T-cell (primary cell): ENCODE results near the gene C10orf53. TPM values are rescaled to one million over a fixed set of nuclear protein-coding genes. Genes with fewer than 3 reads are reported as not detected.

ENCODE experiments used
- ATAC-seq, 4 experiments: fragments of 200-7000 bp in 3 of 4; fragments of 150-1000 bp in 1 of 4; cut with Tn5 transposase; replicated peaks in 1 of 4; 1 replicate in 3 of 4; 2 replicates in 1 of 4; pipeline ENCODE4 v1.10.0; 2021; ENCODE audit warnings: moderate library complexity in 3 of 4, mild to moderate bottlenecking in 2 of 4, moderate number of reproducible peaks in 1 of 4
- CTCF ChIA-PET, 2 donors: fragments of 300-600 bp; sonication (Branson Sonifier 250); formaldehyde crosslinking; loops; one replicate each; lab custom pipeline; 2022; ENCODE audit warnings: antibody characterized with exemption in 2 of 2; lab: Charles Lee
- POLR2A ChIA-PET, 2 donors: fragments of 300-600 bp; sonication (Branson Sonifier 250); formaldehyde crosslinking; loops; one replicate each; lab custom pipeline; 2022; ENCODE audit warnings: antibody characterized with exemption in 2 of 2; lab: Charles Lee
- DNase-seq, 35 experiments: peaks; one replicate each; pipeline versions ENCODE4 v3.0.0 to v3.0.0-alpha.2; 2013 to 2023
- H3K27ac ChIP-seq: one replicate; pipeline ENCODE4 v1.5.1; 2013; ENCODE audit warnings: low read length
- H3K27me3 ChIP-seq, 2 experiments: replicated peaks in 1 of 2; 1 replicate in 1 of 2; 2 replicates in 1 of 2; pipeline versions ENCODE4 v1.6.1 to v1.7.0; 2013; ENCODE audit warnings: low read length in 1 of 2, mixed read lengths in 1 of 2; ENCODE audit not compliant: control insufficient read depth in 2 of 2, insufficient read depth in 2 of 2; ENCODE audit errors: extremely low read depth in 1 of 2
- H3K36me3 ChIP-seq, 2 donors: 1 replicate in 1 of 2; 2 replicates in 1 of 2; pipeline versions ENCODE4 v1.6.1 to v1.7.0; 2013; ENCODE audit warnings: low read length in 1 of 2; ENCODE audit not compliant: control insufficient read depth in 2 of 2, insufficient read depth in 1 of 2; ENCODE audit errors: extremely low read depth in 1 of 2
- H3K4me1 ChIP-seq, 2 experiments: 1 replicate in 1 of 2; 2 replicates in 1 of 2; pipeline versions ENCODE4 v1.6.1 to v1.7.0; 2013; ENCODE audit warnings: low read length in 2 of 2, mixed read lengths in 1 of 2; ENCODE audit not compliant: insufficient read depth in 2 of 2, control insufficient read depth in 1 of 2; ENCODE audit errors: extremely low read depth in 1 of 2
- H3K4me3 ChIP-seq, 2 donors: 1 replicate in 1 of 2; 2 replicates in 1 of 2; pipeline versions ENCODE4 v1.5.1 to v1.7.0; 2013; ENCODE audit warnings: mild to moderate bottlenecking in 2 of 2, low read length in 1 of 2, moderate library complexity in 1 of 2; ENCODE audit not compliant: control insufficient read depth in 1 of 2; ENCODE audit errors: extremely low read depth in 1 of 2
- H3K9me3 ChIP-seq: 2 replicates; pipeline ENCODE4 v1.7.0; 2013
- H3K27ac Mint-ChIP-seq, 2 donors: one replicate each; pipeline ENCODE4 v1.8.0; 2020 to 2021; ENCODE audit warnings: mild to moderate bottlenecking in 2 of 2, mixed read lengths in 2 of 2
- H3K27me3 Mint-ChIP-seq, 2 donors: one replicate each; pipeline ENCODE4 v1.8.0; 2021 to 2022; ENCODE audit warnings: mixed read lengths in 2 of 2
- H3K36me3 Mint-ChIP-seq: one replicate; pipeline ENCODE4 v1.8.0; 2021; ENCODE audit warnings: mixed read lengths
- H3K4me1 Mint-ChIP-seq, 3 donors: one replicate each; pipeline ENCODE4 v1.8.0; 2020 to 2022; ENCODE audit warnings: mixed read lengths in 3 of 3, mild to moderate bottlenecking in 1 of 3
- H3K4me3 Mint-ChIP-seq, 3 donors: one replicate each; pipeline ENCODE4 v1.8.0; 2020 to 2022; ENCODE audit warnings: mild to moderate bottlenecking in 3 of 3, mixed read lengths in 3 of 3, moderate library complexity in 3 of 3
- H3K9me3 Mint-ChIP-seq, 3 donors: one replicate each; pipeline ENCODE4 v1.8.0; 2020 to 2022; ENCODE audit warnings: mixed read lengths in 3 of 3
- WGBS: methylation state at CpG from one replicate; pipeline ENCODE4 v1.1.5; 2013; ENCODE audit warnings: missing lambda C conversion rate; ENCODE audit not compliant: insufficient coverage; 5-methylcytosine and 5-hydroxymethylcytosine counted together
- total RNA-seq, 35 experiments: library from RNA in 6 of 35; stranded (reverse) in 6 of 35; fragments of 120-200 nt in 1 of 35; gene quantifications; one replicate each; pipeline versions ENCODE4 v1.2.1 to v1.2.4 and lab custom pipeline; 2013 to 2026

The C10orf53 gene
- total RNA-seq, 5 donors from 2014 or later (not counting 1 experiment from before 2014, with no cell fraction given) = not detected

DNA sequence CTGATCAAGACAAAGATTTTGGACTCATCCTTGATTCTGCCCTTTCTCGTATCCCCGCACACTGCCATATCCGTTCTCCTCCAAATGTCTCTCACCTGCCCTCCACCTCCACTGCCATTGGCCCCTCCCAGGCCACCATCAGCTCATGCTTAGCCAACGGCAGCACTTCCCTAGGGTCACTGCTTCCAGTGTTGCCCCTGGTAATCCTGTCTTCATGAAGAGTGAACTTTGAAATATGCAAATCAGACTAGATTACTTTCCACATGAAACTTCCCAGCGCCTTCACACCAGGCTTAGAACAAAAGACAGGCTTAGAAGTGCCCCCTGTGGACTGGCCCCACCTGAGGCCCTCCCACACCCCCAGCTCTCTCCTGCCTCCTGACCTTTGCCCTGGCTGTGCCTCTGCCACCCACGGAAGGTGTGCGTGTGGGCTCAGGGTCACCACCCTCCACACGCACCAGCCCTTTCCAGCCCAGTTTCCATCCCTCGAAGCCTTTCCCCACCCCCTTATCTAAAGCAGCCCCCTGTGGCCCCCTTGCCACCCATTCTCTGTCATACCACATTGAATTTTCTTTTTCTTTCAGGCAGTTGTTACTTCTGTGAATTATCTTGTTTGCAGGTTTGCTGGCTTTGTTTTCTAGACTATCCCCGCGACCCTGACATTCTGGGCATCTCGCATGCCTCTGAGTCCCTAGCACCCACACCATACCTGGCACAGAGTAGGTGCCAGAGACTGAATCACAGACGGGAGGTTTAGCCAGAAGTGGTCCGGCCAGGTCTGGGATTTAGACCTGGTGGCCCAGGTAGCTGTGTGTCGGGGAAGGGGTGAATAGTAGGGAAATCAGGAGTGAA, 26.8 kb upstream of the C10orf53 start:
- WGBS = 83% methylated on average over 9 of the region's 15 CpGs
- Mint-ChIP-seq H3K27ac (no peak overlapping the region), H3K4me3 (no peak overlapping the region), H3K9me3 (peaks cover 0 to 6% (median 5%) of the 10 kb centered on the region in 3 donors), H3K4me1 (peaks cover 11 to 16% (median 14%) of the 10 kb centered on the region in 3 donors), H3K27me3 (peaks cover 16 to 21% of the 10 kb centered on the region in 2 donors), H3K36me3 (no peaks in the 10 kb centered on the region)
- Histone ChIP-seq H3K4me1 (peaks cover 0 to 10% of the 10 kb centered on the region in 2 experiments), H3K27me3 (peaks cover 0 to 45% of the 10 kb centered on the region in 2 experiments), H3K27ac (no peak overlapping the region), H3K4me3 (no peak overlapping the region), H3K9me3 (no peaks in the 10 kb centered on the region), H3K36me3 (no peaks in the 10 kb centered on the region)
- POLR2A ChIA-PET = no interaction called here
- CTCF ChIA-PET = interaction anchor here in 1 of 2 donors (0.6 kb wide), 1 partner anchor 134 kb away, joined by 3 read pairs; no protein-coding TSS in a partner anchor
- ATAC-seq = no peak
- no peak for DNase-seq

DNA sequence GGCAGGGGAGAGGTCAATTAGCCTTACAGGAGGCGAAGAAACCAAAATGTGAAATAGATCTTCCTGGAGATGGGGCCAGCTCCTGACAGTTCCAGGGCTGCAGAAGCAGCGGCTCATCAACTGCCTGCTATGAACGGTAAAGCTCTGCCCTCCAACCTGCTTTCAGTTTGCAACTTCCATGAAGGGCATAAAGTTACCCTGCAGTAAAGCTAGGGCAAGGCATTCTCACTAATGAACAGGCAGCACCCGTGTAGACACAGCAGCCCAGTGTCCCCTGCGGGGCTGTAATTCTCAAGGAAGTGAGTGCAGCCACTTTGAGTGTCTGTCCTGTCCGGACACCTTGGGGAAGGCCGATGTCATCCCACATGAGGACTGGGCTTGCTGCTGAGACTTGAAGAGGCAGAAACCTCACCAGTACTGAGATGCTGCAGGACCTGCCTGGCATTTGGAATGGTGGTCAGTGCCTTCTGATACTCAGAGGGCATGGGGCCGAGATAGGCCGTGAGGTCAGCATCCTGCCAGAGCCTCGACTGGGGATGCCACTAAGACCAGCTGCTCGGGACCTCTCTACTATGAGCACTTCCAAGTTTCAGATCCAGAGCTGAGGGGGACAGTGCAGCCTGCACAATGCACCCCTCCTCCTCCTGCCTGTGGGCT, 26.1 kb upstream of the C10orf53 start:
- ChIA-PET POLR2A (no interaction called here), CTCF (interaction anchor here in 1 of 2 donors (0.6 kb wide), 1 partner anchor 133 kb away, joined by 3 read pairs; no protein-coding TSS in a partner anchor)
- no peaks in the 10 kb centered on the region for H3K36me3 ChIP-seq
- DNase-seq (no peak), ATAC-seq (no peak)
- Mint-ChIP-seq H3K4me1 (peaks cover 11 to 16% (median 12%) of the 10 kb centered on the region in 3 donors), H3K27ac (no peak overlapping the region), H3K36me3 (no peaks in the 10 kb centered on the region), H3K4me3 (no peak overlapping the region), H3K9me3 (peaks cover 0 to 6% (median 5%) of the 10 kb centered on the region in 3 donors), H3K27me3 (peaks cover 16 to 19% of the 10 kb centered on the region in 2 donors)
- WGBS = 77% methylated on average over 10 of the region's 11 CpGs
- H3K9me3 ChIP-seq = no peaks in the 10 kb centered on the region
- peaks cover 0 to 10% of the 10 kb centered on the region in 2 experiments for H3K4me1 ChIP-seq
- peaks cover 0 to 41% of the 10 kb centered on the region in 2 experiments for H3K27me3 ChIP-seq
- no peak overlapping the region for H3K4me3 ChIP-seq
- H3K27ac ChIP-seq = no peak overlapping the region

DNA sequence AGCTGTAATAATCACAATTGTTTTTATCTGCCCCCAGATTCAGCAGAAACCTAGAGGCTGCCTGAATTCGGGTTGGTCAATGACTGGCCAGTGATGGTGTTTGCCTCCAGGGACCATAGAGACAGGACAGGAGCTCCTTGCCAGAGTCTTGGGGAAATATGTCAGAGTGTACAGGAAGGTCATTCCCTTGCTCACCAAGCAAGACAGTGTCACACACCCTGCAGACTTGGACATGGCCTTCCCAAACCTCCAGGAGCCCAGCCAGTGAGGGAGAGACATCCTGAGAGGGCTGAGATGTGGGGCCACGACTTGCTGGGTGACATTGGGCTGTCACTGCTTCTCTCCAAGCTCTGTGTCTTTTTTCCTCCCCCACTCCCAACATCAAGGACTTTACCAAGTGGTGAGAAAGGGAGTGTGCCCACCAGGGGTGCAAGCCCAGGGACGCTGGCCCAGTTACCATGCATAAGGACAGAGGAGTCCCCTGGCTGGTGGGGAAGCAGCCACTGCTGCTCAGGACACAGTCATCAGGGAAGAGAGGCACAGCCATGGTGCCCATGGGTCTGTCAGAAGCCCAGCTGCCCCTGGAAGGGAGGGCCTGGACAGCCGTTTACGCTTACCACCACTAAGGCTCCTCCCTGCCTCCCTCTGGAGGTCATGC, 25.3 kb upstream of the C10orf53 start:
- WGBS = 71% methylated on average over 1 of the region's 5 CpGs
- H3K9me3 Mint-ChIP-seq = peaks cover 6 to 11% (median 10%) of the 10 kb centered on the region in 3 donors

DNA sequence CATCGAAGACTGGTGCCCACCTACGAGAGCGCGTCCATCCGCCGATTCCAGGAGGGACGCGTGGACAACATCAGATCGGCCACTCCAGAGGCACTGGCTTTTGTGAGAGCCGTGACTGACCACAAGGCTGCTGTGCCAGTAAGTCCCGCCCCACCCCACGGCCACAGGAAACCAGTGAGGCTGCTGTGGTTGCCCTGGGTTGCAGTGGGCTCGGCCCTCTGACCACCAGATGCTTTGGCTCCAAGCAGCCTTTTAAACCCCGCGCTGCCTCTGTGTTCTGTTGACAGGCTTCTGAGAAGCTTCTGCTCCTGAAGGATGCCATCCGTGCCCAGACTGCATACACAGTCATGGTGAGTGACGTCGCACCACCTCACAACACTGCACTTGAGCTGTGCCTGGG, 24.4 kb upstream of the C10orf53 start:
- ChIA-PET CTCF (no interaction called here), POLR2A (no interaction called here)
- Histone ChIP-seq H3K4me1 (peaks cover 0 to under 1% of the 10 kb centered on the region in 2 experiments), H3K4me3 (no peak overlapping the region), H3K27ac (no peak overlapping the region), H3K27me3 (peaks cover 0 to 41% of the 10 kb centered on the region in 2 experiments), H3K9me3 (no peaks in the 10 kb centered on the region), H3K36me3 (no peaks in the 10 kb centered on the region)
- WGBS = 78% methylated on average over 18 of the region's 18 CpGs
- Mint-ChIP-seq H3K4me1 (peaks cover under 1 to 4% (median 2%) of the 10 kb centered on the region in 3 donors), H3K36me3 (no peaks in the 10 kb centered on the region), H3K27me3 (peaks cover 12 to 14% of the 10 kb centered on the region in 2 donors), H3K4me3 (no peak overlapping the region), H3K9me3 (peaks cover 13 to 17% (median 16%) of the 10 kb centered on the region in 3 donors), H3K27ac (no peak overlapping the region)
- DNase-seq (no peak), ATAC-seq (no peak)

More for the DNA sequence above, 25.3 kb upstream of the C10orf53 start:
- Mint-ChIP-seq H3K36me3 (no peaks in the 10 kb centered on the region), H3K4me3 (no peak overlapping the region), H3K4me1 (peaks cover 7 to 13% (median 8%) of the 10 kb centered on the region in 3 donors), H3K27ac (no peak overlapping the region), H3K27me3 (peaks cover 12 to 15% of the 10 kb centered on the region in 2 donors)
- ChIA-PET POLR2A (no interaction called here), CTCF (no interaction called here)
- no peak overlapping the region for H3K4me3 ChIP-seq
- no peaks in the 10 kb centered on the region for H3K36me3 ChIP-seq
- DNase-seq (no peak), ATAC-seq (no peak)
- no peak overlapping the region for H3K27ac ChIP-seq
- H3K27me3 ChIP-seq = peaks cover 0 to 41% of the 10 kb centered on the region in 2 experiments
- peaks cover 0 to 8% of the 10 kb centered on the region in 2 experiments for H3K4me1 ChIP-seq
- no peaks in the 10 kb centered on the region for H3K9me3 ChIP-seq

DNA sequence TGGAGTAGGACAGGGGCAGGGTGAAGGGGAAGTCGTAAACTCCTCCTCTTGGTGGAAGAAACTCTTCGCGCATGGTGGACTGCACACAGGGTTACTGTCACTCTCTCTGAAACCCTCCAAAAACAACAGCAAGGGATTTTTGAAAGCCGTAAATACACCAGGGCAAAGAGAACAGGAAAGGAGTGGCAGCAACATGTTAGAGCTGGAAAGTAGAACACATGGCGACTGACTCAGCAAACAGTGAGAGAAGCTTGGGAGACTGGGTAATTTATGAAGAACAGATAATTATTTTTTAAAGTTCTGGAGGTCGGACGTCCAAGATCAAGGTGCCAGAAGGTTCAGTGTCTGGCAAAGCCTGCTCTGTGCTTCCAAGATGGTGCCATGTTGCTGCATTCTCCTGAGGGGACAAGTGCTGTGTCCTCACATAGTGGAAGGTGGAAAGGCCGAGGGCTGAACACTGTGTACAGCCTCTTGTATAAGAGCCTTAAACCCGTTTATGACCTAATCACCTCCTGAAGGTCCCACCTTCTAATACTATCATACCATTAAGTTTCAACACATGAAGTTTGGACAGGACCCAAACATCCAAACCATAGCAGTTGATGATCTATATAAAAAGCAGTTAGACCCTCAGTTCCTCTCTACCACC, 22.5 kb upstream of the C10orf53 start:
- Mint-ChIP-seq H3K27ac (no peak overlapping the region), H3K4me3 (no peak overlapping the region), H3K9me3 (peaks cover 13 to 17% (median 16%) of the 10 kb centered on the region in 3 donors), H3K27me3 (peaks cover 12 to 14% of the 10 kb centered on the region in 2 donors), H3K4me1 (no peaks in the 10 kb centered on the region), H3K36me3 (no peaks in the 10 kb centered on the region)
- Histone ChIP-seq H3K4me3 (no peak overlapping the region), H3K9me3 (no peaks in the 10 kb centered on the region), H3K4me1 (no peaks in the 10 kb centered on the region), H3K36me3 (no peaks in the 10 kb centered on the region), H3K27me3 (peaks cover 0 to 29% of the 10 kb centered on the region in 2 experiments), H3K27ac (no peak overlapping the region)
- CTCF ChIA-PET = no interaction called here
- ATAC-seq (no peak), DNase-seq (no peak)
- POLR2A ChIA-PET = no interaction called here
- 87% methylated on average over 3 of the region's 9 CpGs for WGBS
